ENCODE results near the gene PLXNA4.

The PLXNA4 gene

GRCh38 chr7:132388688-132389087 lies 187.6 kb downstream of the PLXNA4 start:
- Histone ChIP-seq H3K4me3 (replicated peaks; ENCODE audit: insufficient read depth, low read length) (no peak overlapping the region), H3K27ac (replicated peaks) (no peak overlapping the region), H3K27me3 (ENCODE audit: insufficient read depth, poor library complexity, severe bottlenecking) (no peaks in the 10 kb centered on the region)
- TF ChIP-seq SPI1 (IDR thresholded peaks at IDR 0.05; ENCODE audit: borderline replicate concordance, low read depth), result no peak
- no peak for TF ChIP-seq CTCF (IDR thresholded peaks at IDR 0.05; ENCODE audit: insufficient read depth, low read length)
- no peak for TF ChIP-seq REST (IDR thresholded peaks at IDR 0.05; ENCODE audit: insufficient replicate concordance, low read depth)
- TF ChIP-seq GABPA (IDR thresholded peaks at IDR 0.05; ENCODE audit: low read depth), result no peak
- no peak for TF ChIP-seq POLR2AphosphoS5 (IDR thresholded peaks at IDR 0.05; ENCODE audit: low read depth)
- no peak for DNase-seq (ENCODE audit: low read depth in 1 of 2, low spot score in 1 of 2)

GRCh38 chr7:132387596-132387995 lies 188.7 kb downstream of the PLXNA4 start:
- DNase-seq (ENCODE audit: low read depth in 1 of 2, low spot score in 1 of 2), result no peak
- Histone ChIP-seq H3K27me3 (ENCODE audit: insufficient read depth, poor library complexity, severe bottlenecking) (peaks cover 3% of the 10 kb centered on the region), H3K27ac (replicated peaks) (no peak overlapping the region), H3K4me3 (replicated peaks; ENCODE audit: insufficient read depth, low read length) (no peak overlapping the region)
- TF ChIP-seq CTCF (IDR thresholded peaks at IDR 0.05; ENCODE audit: insufficient read depth, low read length) (no peak), REST (IDR thresholded peaks at IDR 0.05; ENCODE audit: insufficient replicate concordance, low read depth) (no peak), POLR2AphosphoS5 (IDR thresholded peaks at IDR 0.05; ENCODE audit: low read depth) (no peak), GABPA (IDR thresholded peaks at IDR 0.05; ENCODE audit: low read depth) (no peak), SPI1 (IDR thresholded peaks at IDR 0.05; ENCODE audit: borderline replicate concordance, low read depth) (no peak)

- H3K27ac ChIP-seq (replicated peaks), result no peak overlapping the region
- DNase-seq (ENCODE audit: low read depth in 1 of 2, low spot score in 1 of 2), result no peak
Measured at GRCh38 chr7:132386201-132386681, 190.0 kb downstream of the PLXNA4 start.

More at GRCh38 chr7:132386201-132386681, 190.0 kb downstream of the PLXNA4 start:
- no peak overlapping the region for H3K4me3 ChIP-seq (replicated peaks; ENCODE audit: insufficient read depth, low read length)
- TF ChIP-seq SPI1 (IDR thresholded peaks at IDR 0.05; ENCODE audit: borderline replicate concordance, low read depth), result no peak
- TF ChIP-seq CTCF (IDR thresholded peaks at IDR 0.05; ENCODE audit: insufficient read depth, low read length), result no peak
- no peak for TF ChIP-seq REST (IDR thresholded peaks at IDR 0.05; ENCODE audit: insufficient replicate concordance, low read depth)
- no peak for TF ChIP-seq POLR2AphosphoS5 (IDR thresholded peaks at IDR 0.05; ENCODE audit: low read depth)
- no peak for TF ChIP-seq GABPA (IDR thresholded peaks at IDR 0.05; ENCODE audit: low read depth)
- H3K27me3 ChIP-seq (ENCODE audit: insufficient read depth, poor library complexity, severe bottlenecking), result peaks cover 3% of the 10 kb centered on the region
